HG03066 (cell line): ENCODE measurements around the gene INPP5B.

Experiments used
- ATAC-seq: cut with Tn5 transposase; IDR thresholded peaks from one replicate; pipeline ENCODE4 v1.9.1; 2021; ENCODE audit warnings: low read depth; ENCODE audit not compliant: unreplicated experiment

INPP5B gene

GRCh38 chr1:37845786-37846185 lies 101.1 kb downstream of the INPP5B start:
- no peak for ATAC-seq

- no peak for ATAC-seq
Measured at GRCh38 chr1:37845049-37845646, 101.7 kb downstream of the INPP5B start.

- no peak for ATAC-seq
Measured at GRCh38 chr1:37844536-37844935, 102.3 kb downstream of the INPP5B start.

- no peak for ATAC-seq
Measured at GRCh38 chr1:37841652-37842051, 105.2 kb downstream of the INPP5B start.

- ATAC-seq = no peak
Measured at GRCh38 chr1:37840711-37841110, 106.1 kb downstream of the INPP5B start.

GRCh38 chr1:37839676-37840075 lies 107.2 kb downstream of the INPP5B start:
- no peak for ATAC-seq

- no peak for ATAC-seq
Measured at GRCh38 chr1:37836788-37837187, 110.1 kb downstream of the INPP5B start.

GRCh38 chr1:37831809-37832208 lies 115.0 kb downstream of the INPP5B start:
- ATAC-seq = no peak

- ATAC-seq = no peak
Measured at GRCh38 chr1:37831109-37831508, 115.7 kb downstream of the INPP5B start.

GRCh38 chr1:37828410-37829074 lies 118.3 kb downstream of the INPP5B start:
- no peak for ATAC-seq

GRCh38 chr1:37825506-37825905 lies 121.3 kb downstream of the INPP5B start:
- no peak for ATAC-seq

- ATAC-seq = no peak
Measured at GRCh38 chr1:37824001-37824400, 122.9 kb downstream of the INPP5B start.

GRCh38 chr1:37822906-37823815 lies 123.7 kb downstream of the INPP5B start:
- ATAC-seq = no peak

GRCh38 chr1:37821481-37821880 lies 125.4 kb downstream of the INPP5B start:
- no peak for ATAC-seq

GRCh38 chr1:37817481-37817880 lies 129.4 kb downstream of the INPP5B start:
- ATAC-seq = no peak

GRCh38 chr1:37814252-37814651 lies 132.6 kb downstream of the INPP5B start:
- no peak for ATAC-seq

GRCh38 chr1:37813529-37814145 lies 133.2 kb downstream of the INPP5B start:
- no peak for ATAC-seq

GRCh38 chr1:37811027-37811655 lies 135.7 kb downstream of the INPP5B start:
- no peak for ATAC-seq
